HCT116 (cell line): Measurements from ENCODE around the gene IQCH. TPM values are rescaled to one million over a fixed set of nuclear protein-coding genes. Genes with fewer than 3 reads are reported as not detected.

Source experiments
- ATAC-seq: fragments of 200-7000 bp; cut with Tn5 transposase; 2 replicates; pipeline ENCODE4 v1.9.1; 2020; ENCODE audit warnings: mild to moderate bottlenecking, moderate library complexity
- BruUV-seq: library from RNA; stranded (reverse); fragments of 400-500 nt; replicated peaks from 2 replicates; lab custom pipeline; 2021; lab: Mats Ljungman, UMichigan
- CTCF ChIA-PET: fragments of 300-600 bp; sonication (Branson Sonifier 250); formaldehyde crosslinking; loops from one replicate; lab custom pipeline; 2021; ENCODE audit warnings: antibody characterized with exemption; lab: Charles Lee
- POLR2A ChIA-PET: fragments of 300-600, 350-600 bp; sonication (Branson Sonifier 250); formaldehyde crosslinking; loops from one replicate; lab custom pipeline; 2021; ENCODE audit warnings: antibody characterized with exemption; lab: Charles Lee
- RAD21 ChIA-PET, 2 experiments: fragments of 300-600 bp; sonication (Branson Sonifier 250); formaldehyde crosslinking; loops; one replicate each; lab custom pipeline; 2023; ENCODE audit warnings: low total read pairs in 2 of 2; ENCODE audit not compliant: uncharacterized antibody in 2 of 2, unreplicated experiment in 2 of 2, low non-redundant PET in 1 of 2; lab: Charles Lee
- DNase-seq: peaks from one replicate; pipeline ENCODE4 v3.0.0-alpha.2; 2010; ENCODE audit warnings: low read depth, low spot score
- H2AFZ ChIP-seq: fragments of 200-600 bp; shearing (Covaris generic), sonication (generic); 2 replicates; pipeline ENCODE4 v1.6.1; 2017; ENCODE audit warnings: low read depth, mixed run types, mixed read lengths, antibody characterized with exemption, low read length; ENCODE audit not compliant: poor library complexity, severe bottlenecking
- H3K27ac ChIP-seq: 2 replicates; pipeline ENCODE4 v1.5.1; 2012; ENCODE audit warnings: low read depth, low read length
- H3K27me3 ChIP-seq: fragments of 200-600 bp; sonication (generic); 2 replicates; pipeline ENCODE4 v1.6.1; 2016; ENCODE audit warnings: mixed run types, low read length, mixed read lengths; ENCODE audit not compliant: insufficient read depth
- H3K36me3 ChIP-seq, 2 experiments: fragments of 200-500 bp in 1 of 2; fragments of 200-600 bp in 1 of 2; sonication (Bioruptor generic) in 1 of 2; sonication (generic) in 1 of 2; 2 replicates each; pipeline versions ENCODE4 v1.5.1 to v1.6.1; 2014 to 2016; ENCODE audit warnings: low read length in 2 of 2, inconsistent platforms in 1 of 2, mixed read lengths in 1 of 2, mixed run types in 1 of 2; ENCODE audit not compliant: insufficient read depth in 2 of 2, control insufficient read depth in 1 of 2
- H3K4me1 ChIP-seq, 2 experiments: fragments of 200-600 bp in 1 of 2; sonication (generic) in 1 of 2; 2 replicates each; pipeline versions ENCODE4 v1.5.1 to v1.6.1; 2012 to 2017; ENCODE audit warnings: low read length in 2 of 2, inconsistent platforms in 1 of 2, mild to moderate bottlenecking in 1 of 2, mixed read lengths in 1 of 2, mixed run types in 1 of 2, moderate library complexity in 1 of 2; ENCODE audit not compliant: insufficient read depth in 2 of 2, control insufficient read depth in 1 of 2
- H3K4me2 ChIP-seq: fragments of 200-600 bp; sonication (generic); 2 replicates; pipeline ENCODE4 v1.6.1; 2017; ENCODE audit warnings: mixed run types, low read length, mixed read lengths
- H3K4me3 ChIP-seq, 2 experiments: fragments of 200-600 bp in 1 of 2; sonication (generic) in 1 of 2; replicated peaks in 1 of 2; 2 replicates each; pipeline ENCODE4 v1.5.1; 2011 to 2016; ENCODE audit warnings: low read length in 2 of 2, control low read depth in 1 of 2, low read depth in 1 of 2, mild to moderate bottlenecking in 1 of 2, mixed read lengths in 1 of 2, mixed run types in 1 of 2
- H3K79me2 ChIP-seq: fragments of 200-600 bp; sonication (generic); 2 replicates; pipeline ENCODE4 v1.6.1; 2017; ENCODE audit warnings: mild to moderate bottlenecking, mixed run types, low read length, moderate library complexity, mixed read lengths; ENCODE audit not compliant: insufficient read depth
- H3K9ac ChIP-seq: fragments of 200-600 bp; sonication (generic); 2 replicates; pipeline ENCODE4 v1.6.1; 2016; ENCODE audit warnings: low read length, mixed read lengths
- H3K9me2 ChIP-seq: fragments of 200-600 bp; sonication (generic), shearing (Covaris generic); 2 replicates; pipeline ENCODE4 v1.6.1; 2017; ENCODE audit warnings: mixed run types, mild to moderate bottlenecking, moderate library complexity; ENCODE audit not compliant: insufficient read depth
- H3K9me3 ChIP-seq, 2 experiments: fragments of 200-500 bp in 1 of 2; fragments of 200-600 bp in 1 of 2; sonication (Bioruptor generic) in 1 of 2; sonication (generic) in 1 of 2; 2 replicates each; pipeline ENCODE4 v1.6.1; 2014 to 2017; ENCODE audit warnings: low read length in 2 of 2, mixed read lengths in 2 of 2, inconsistent platforms in 1 of 2, low read depth in 1 of 2, mild to moderate bottlenecking in 1 of 2, mixed run types in 1 of 2, moderate library complexity in 1 of 2; ENCODE audit not compliant: control insufficient read depth in 1 of 2, insufficient read depth in 1 of 2
- H4K20me1 ChIP-seq: fragments of 200-600 bp; sonication (generic), shearing (Covaris generic); 2 replicates; pipeline ENCODE4 v1.6.1; 2017; ENCODE audit warnings: mixed run types, mild to moderate bottlenecking, moderate library complexity; ENCODE audit not compliant: insufficient read depth
- CBX3 ChIP-seq: IDR thresholded peaks from 2 replicates; pipeline ENCODE4 v1.6.1; 2012; ENCODE audit warnings: low read depth
- CEBPB ChIP-seq: IDR thresholded peaks from 2 replicates; pipeline ENCODE4 v1.6.1; 2012; ENCODE audit warnings: low read depth
- EGR1 ChIP-seq: IDR thresholded peaks from 2 replicates; pipeline ENCODE4 v1.6.1; 2012; ENCODE audit warnings: low read depth
- ELF1 ChIP-seq: IDR thresholded peaks from 2 replicates; pipeline ENCODE4 v1.6.1; 2012; ENCODE audit warnings: low read depth, borderline replicate concordance
- POLR2A ChIP-seq: IDR thresholded peaks from 2 replicates; pipeline ENCODE4 v1.7.0; 2011; ENCODE audit warnings: borderline replicate concordance; ENCODE audit not compliant: insufficient read depth, insufficient read length; ENCODE audit errors: extremely low read depth
- POLR2AphosphoS5 ChIP-seq: IDR thresholded peaks from 2 replicates; pipeline ENCODE4 v1.6.1; 2011; ENCODE audit warnings: mild to moderate bottlenecking, low read depth, low read length, moderate library complexity
- SIN3A ChIP-seq: IDR thresholded peaks from 2 replicates; pipeline ENCODE4 v1.6.1; 2012; ENCODE audit warnings: low read depth
- TCF7L2 ChIP-seq: IDR thresholded peaks from 2 replicates; pipeline ENCODE4 v1.7.0; 2011; ENCODE audit warnings: borderline replicate concordance, inconsistent platforms; ENCODE audit not compliant: insufficient read depth, insufficient read length; ENCODE audit errors: extremely low read depth
- ZNF274 ChIP-seq: fragments of 200-500 bp; sonication (Bioruptor generic); IDR thresholded peaks from 2 replicates; pipeline ENCODE4 v1.6.1; 2014; ENCODE audit warnings: mild to moderate bottlenecking, low read depth, low read length, inconsistent platforms
- intact Hi-C: fragments of 100-400 bp; cut with micrococcal nuclease; formaldehyde crosslinking; loops from 2 replicates; pipeline ENCODE4 v1.10.0; 2022
- total RNA-seq: library from RNA; stranded (reverse); gene quantifications from one replicate; pipeline ENCODE4 v1.2.1, GENCODE V29; 2021; ENCODE audit not compliant: unreplicated experiment
- TF ChIP-seq, protein P1 (sequence below): IDR thresholded peaks from 2 replicates; pipeline ENCODE4 v1.6.1; 2012
- TF ChIP-seq, protein P2 (sequence below): IDR thresholded peaks from 2 replicates; pipeline ENCODE4 v1.6.1; 2011; ENCODE audit warnings: mild to moderate bottlenecking, low read length, moderate library complexity; ENCODE audit not compliant: insufficient replicate concordance; ENCODE audit errors: extremely low read depth
- TF ChIP-seq, protein P3 (sequence below), 3 experiments: fragments of 200-600 bp in 1 of 3; sonication (generic) in 1 of 3; IDR thresholded peaks in 2 of 3; conservative IDR thresholded peaks in 1 of 3; 2 replicates each; pipeline ENCODE4 v1.5.1; 2012 to 2017; ENCODE audit warnings: low read depth in 2 of 3, low read length in 2 of 3, antibody characterized with exemption in 1 of 3, borderline replicate concordance in 1 of 3, control low read depth in 1 of 3, mild to moderate bottlenecking in 1 of 3, mixed read lengths in 1 of 3, mixed run types in 1 of 3, moderate library complexity in 1 of 3; ENCODE audit not compliant: insufficient read depth in 1 of 3
- TF ChIP-seq, protein P4 (sequence below): IDR thresholded peaks from 2 replicates; pipeline ENCODE4 v1.6.1; 2012; ENCODE audit warnings: low read depth

The IQCH gene
- total RNA-seq, 1 experiment from 2014 or later, result 4.6 TPM

DNA sequence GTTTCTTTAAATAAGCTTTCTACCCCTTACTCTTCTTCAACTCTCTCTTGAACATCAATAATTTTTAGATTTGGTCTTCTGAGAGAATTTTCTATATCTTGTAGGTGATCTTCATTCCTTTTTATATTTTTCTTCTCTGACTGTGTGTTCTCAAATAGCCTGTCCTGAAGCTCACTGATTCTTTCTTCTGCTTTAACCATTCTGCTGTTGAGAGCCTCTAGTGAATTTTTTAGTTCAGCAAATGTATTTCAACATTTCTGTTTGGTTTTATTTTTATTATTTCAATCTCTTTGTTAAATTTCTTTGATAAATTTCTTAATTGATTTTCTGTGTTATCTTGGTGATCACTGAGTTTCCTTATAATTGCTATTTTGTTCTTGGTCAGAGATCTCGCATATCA lies 19.6 kb downstream of the IQCH start:
- ChIA-PET POLR2A (no interaction called here), CTCF (no interaction called here), RAD21 (no interaction called here)
- Histone ChIP-seq H3K4me2 (no peak overlapping the region), H2AFZ (no peak overlapping the region), H3K4me1 (no peaks in the 10 kb centered on the region), H3K4me3 (no peak overlapping the region), H3K27ac (no peak overlapping the region), H3K9me2 (no peaks in the 10 kb centered on the region), H3K79me2 (no peaks in the 10 kb centered on the region), H4K20me1 (no peaks in the 10 kb centered on the region), H3K9ac (no peak overlapping the region), H3K36me3 (no peaks in the 10 kb centered on the region), H3K9me3 (no peaks in the 10 kb centered on the region), H3K27me3 (no peaks in the 10 kb centered on the region)
- BruUV-seq, result no TSS peak
- intact Hi-C loops, result no loop called here
- no peak for ATAC-seq
- no peak for DNase-seq
- TF ChIP-seq, protein P1, sequence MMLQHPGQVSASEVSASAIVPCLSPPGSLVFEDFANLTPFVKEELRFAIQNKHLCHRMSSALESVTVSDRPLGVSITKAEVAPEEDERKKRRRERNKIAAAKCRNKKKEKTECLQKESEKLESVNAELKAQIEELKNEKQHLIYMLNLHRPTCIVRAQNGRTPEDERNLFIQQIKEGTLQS, result no peak
- TF ChIP-seq TCF7L2 (no peak), POLR2AphosphoS5 (no peak), CEBPB (no peak), CBX3 (no peak), ELF1 (no peak), POLR2A (no peak), EGR1 (no peak), ZNF274 (no peak), SIN3A (no peak)
- TF ChIP-seq, protein P2, sequence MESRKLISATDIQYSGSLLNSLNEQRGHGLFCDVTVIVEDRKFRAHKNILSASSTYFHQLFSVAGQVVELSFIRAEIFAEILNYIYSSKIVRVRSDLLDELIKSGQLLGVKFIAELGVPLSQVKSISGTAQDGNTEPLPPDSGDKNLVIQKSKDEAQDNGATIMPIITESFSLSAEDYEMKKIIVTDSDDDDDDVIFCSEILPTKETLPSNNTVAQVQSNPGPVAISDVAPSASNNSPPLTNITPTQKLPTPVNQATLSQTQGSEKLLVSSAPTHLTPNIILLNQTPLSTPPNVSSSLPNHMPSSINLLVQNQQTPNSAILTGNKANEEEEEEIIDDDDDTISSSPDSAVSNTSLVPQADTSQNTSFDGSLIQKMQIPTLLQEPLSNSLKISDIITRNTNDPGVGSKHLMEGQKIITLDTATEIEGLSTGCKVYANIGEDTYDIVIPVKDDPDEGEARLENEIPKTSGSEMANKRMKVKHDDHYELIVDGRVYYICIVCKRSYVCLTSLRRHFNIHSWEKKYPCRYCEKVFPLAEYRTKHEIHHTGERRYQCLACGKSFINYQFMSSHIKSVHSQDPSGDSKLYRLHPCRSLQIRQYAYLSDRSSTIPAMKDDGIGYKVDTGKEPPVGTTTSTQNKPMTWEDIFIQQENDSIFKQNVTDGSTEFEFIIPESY, result no peak
- TF ChIP-seq, protein P3, sequence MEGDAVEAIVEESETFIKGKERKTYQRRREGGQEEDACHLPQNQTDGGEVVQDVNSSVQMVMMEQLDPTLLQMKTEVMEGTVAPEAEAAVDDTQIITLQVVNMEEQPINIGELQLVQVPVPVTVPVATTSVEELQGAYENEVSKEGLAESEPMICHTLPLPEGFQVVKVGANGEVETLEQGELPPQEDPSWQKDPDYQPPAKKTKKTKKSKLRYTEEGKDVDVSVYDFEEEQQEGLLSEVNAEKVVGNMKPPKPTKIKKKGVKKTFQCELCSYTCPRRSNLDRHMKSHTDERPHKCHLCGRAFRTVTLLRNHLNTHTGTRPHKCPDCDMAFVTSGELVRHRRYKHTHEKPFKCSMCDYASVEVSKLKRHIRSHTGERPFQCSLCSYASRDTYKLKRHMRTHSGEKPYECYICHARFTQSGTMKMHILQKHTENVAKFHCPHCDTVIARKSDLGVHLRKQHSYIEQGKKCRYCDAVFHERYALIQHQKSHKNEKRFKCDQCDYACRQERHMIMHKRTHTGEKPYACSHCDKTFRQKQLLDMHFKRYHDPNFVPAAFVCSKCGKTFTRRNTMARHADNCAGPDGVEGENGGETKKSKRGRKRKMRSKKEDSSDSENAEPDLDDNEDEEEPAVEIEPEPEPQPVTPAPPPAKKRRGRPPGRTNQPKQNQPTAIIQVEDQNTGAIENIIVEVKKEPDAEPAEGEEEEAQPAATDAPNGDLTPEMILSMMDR (IDR thresholded peaks at IDR 0.05 in 2 of 3, conservative IDR thresholded peaks at IDR 0.05 in 1 of 3; ENCODE audit: borderline replicate concordance in 1 of 3, insufficient read depth in 1 of 3, low read depth in 2 of 3, low read length in 2 of 3), result no peak
- TF ChIP-seq, protein P4, sequence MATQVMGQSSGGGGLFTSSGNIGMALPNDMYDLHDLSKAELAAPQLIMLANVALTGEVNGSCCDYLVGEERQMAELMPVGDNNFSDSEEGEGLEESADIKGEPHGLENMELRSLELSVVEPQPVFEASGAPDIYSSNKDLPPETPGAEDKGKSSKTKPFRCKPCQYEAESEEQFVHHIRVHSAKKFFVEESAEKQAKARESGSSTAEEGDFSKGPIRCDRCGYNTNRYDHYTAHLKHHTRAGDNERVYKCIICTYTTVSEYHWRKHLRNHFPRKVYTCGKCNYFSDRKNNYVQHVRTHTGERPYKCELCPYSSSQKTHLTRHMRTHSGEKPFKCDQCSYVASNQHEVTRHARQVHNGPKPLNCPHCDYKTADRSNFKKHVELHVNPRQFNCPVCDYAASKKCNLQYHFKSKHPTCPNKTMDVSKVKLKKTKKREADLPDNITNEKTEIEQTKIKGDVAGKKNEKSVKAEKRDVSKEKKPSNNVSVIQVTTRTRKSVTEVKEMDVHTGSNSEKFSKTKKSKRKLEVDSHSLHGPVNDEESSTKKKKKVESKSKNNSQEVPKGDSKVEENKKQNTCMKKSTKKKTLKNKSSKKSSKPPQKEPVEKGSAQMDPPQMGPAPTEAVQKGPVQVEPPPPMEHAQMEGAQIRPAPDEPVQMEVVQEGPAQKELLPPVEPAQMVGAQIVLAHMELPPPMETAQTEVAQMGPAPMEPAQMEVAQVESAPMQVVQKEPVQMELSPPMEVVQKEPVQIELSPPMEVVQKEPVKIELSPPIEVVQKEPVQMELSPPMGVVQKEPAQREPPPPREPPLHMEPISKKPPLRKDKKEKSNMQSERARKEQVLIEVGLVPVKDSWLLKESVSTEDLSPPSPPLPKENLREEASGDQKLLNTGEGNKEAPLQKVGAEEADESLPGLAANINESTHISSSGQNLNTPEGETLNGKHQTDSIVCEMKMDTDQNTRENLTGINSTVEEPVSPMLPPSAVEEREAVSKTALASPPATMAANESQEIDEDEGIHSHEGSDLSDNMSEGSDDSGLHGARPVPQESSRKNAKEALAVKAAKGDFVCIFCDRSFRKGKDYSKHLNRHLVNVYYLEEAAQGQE, result no peak
